BE2C (cell line): ENCODE results near the gene HEATR5A.

Source experiments
- DNase-seq: peaks from one replicate; pipeline ENCODE4 v3.0.0-alpha.2; 2020
- H3K27me3 ChIP-seq: fragments of 250-450 bp; sonication (Bioruptor Pico); 2 replicates; pipeline ENCODE4 v1.5.1; 2020; ENCODE audit warnings: mild to moderate bottlenecking
- H3K36me3 ChIP-seq: fragments of 250-450 bp; sonication (Bioruptor Pico); 2 replicates; pipeline ENCODE4 v1.5.1; 2020; ENCODE audit warnings: mild to moderate bottlenecking
- H3K4me1 ChIP-seq: fragments of 250-450 bp; sonication (Bioruptor Pico); 2 replicates; pipeline ENCODE4 v1.5.1; 2020
- H3K4me3 ChIP-seq: 2 replicates; pipeline ENCODE4 v1.5.1; 2011; ENCODE audit warnings: low read depth, low read length
- H3K9me3 ChIP-seq: fragments of 250-450 bp; sonication (Bioruptor Pico); 2 replicates; pipeline ENCODE4 v1.5.1; 2020
- TF ChIP-seq, protein P1 (sequence below): IDR thresholded peaks from 2 replicates; pipeline ENCODE4 v1.5.1; 2012; ENCODE audit warnings: mild to moderate bottlenecking, low read depth, low read length

The HEATR5A gene

GRCh38 chr14:31357279-31357678 is 63.1 kb downstream of the HEATR5A start:
- no peak for DNase-seq
- H3K27me3 ChIP-seq, result no peaks in the 10 kb centered on the region
- H3K4me3 ChIP-seq, result no peak overlapping the region
- TF ChIP-seq, protein P1, sequence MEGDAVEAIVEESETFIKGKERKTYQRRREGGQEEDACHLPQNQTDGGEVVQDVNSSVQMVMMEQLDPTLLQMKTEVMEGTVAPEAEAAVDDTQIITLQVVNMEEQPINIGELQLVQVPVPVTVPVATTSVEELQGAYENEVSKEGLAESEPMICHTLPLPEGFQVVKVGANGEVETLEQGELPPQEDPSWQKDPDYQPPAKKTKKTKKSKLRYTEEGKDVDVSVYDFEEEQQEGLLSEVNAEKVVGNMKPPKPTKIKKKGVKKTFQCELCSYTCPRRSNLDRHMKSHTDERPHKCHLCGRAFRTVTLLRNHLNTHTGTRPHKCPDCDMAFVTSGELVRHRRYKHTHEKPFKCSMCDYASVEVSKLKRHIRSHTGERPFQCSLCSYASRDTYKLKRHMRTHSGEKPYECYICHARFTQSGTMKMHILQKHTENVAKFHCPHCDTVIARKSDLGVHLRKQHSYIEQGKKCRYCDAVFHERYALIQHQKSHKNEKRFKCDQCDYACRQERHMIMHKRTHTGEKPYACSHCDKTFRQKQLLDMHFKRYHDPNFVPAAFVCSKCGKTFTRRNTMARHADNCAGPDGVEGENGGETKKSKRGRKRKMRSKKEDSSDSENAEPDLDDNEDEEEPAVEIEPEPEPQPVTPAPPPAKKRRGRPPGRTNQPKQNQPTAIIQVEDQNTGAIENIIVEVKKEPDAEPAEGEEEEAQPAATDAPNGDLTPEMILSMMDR, result no peak
- peaks cover 4% of the 10 kb centered on the region for H3K4me1 ChIP-seq
- no peaks in the 10 kb centered on the region for H3K9me3 ChIP-seq
- H3K36me3 ChIP-seq, result peaks cover 20% of the 10 kb centered on the region

GRCh38 chr14:31346097-31346496 is 74.3 kb downstream of the HEATR5A start:
- H3K27me3 ChIP-seq, result no peaks in the 10 kb centered on the region
- no peaks in the 10 kb centered on the region for H3K4me1 ChIP-seq
- TF ChIP-seq, protein P1, result no peak
- no peak for DNase-seq
- H3K9me3 ChIP-seq, result no peaks in the 10 kb centered on the region
- H3K36me3 ChIP-seq, result peaks cover 23% of the 10 kb centered on the region
- H3K4me3 ChIP-seq, result no peak overlapping the region

- no peaks in the 10 kb centered on the region for H3K4me1 ChIP-seq
- no peak overlapping the region for H3K4me3 ChIP-seq
- H3K36me3 ChIP-seq, result peaks cover 21% of the 10 kb centered on the region
- H3K9me3 ChIP-seq, result no peaks in the 10 kb centered on the region
- DNase-seq, result no peak
- TF ChIP-seq, protein P1, result no peak
- H3K27me3 ChIP-seq, result no peaks in the 10 kb centered on the region
Measured at GRCh38 chr14:31341280-31341679, 79.1 kb downstream of the HEATR5A start.

DNA sequence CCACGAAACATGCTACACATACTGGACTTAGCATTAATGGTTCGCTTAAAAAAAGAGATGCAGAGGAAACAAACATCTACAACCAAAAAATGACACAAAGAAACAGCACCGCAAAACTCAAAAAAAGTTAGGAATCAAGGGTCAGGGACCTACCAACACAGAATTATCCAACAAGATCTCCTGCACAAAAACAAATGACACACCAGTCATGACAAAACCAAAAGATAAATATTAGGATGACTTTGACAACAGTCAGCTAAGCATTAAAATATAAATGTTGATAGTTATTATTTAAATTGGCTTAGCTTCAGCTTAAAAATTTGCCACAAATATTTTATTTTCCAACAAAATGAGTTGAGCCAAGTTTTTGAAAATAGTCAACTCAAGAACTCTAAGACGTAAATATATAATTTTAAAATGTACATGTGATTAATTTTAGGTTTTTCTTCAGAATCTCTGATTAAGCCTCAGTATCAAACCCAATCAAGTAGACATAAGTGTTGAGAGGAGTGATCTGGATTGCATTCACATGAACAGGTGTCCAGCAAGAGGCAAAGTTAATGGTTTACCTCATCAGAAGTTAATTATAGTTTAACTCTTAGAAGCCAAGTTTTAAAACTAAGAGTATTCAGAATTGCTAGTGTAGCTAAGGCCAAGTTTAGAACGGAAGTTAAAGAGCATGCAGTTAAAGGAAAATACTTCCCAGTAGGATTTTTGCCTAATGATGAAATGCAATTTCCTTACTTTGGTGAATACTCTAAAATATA is 79.9 kb downstream of the HEATR5A start:
- Histone ChIP-seq H3K4me1 (no peaks in the 10 kb centered on the region), H3K27me3 (no peaks in the 10 kb centered on the region), H3K36me3 (peaks cover 20% of the 10 kb centered on the region), H3K4me3 (no peak overlapping the region), H3K9me3 (no peaks in the 10 kb centered on the region)
- DNase-seq, result no peak
- TF ChIP-seq, protein P1, result no peak

GRCh38 chr14:31339743-31340142 is 80.6 kb downstream of the HEATR5A start:
- no peak for DNase-seq
- TF ChIP-seq, protein P1, result no peak
- H3K9me3 ChIP-seq, result no peaks in the 10 kb centered on the region
- no peaks in the 10 kb centered on the region for H3K27me3 ChIP-seq
- no peaks in the 10 kb centered on the region for H3K4me1 ChIP-seq
- peaks cover 17% of the 10 kb centered on the region for H3K36me3 ChIP-seq
- no peak overlapping the region for H3K4me3 ChIP-seq

DNA sequence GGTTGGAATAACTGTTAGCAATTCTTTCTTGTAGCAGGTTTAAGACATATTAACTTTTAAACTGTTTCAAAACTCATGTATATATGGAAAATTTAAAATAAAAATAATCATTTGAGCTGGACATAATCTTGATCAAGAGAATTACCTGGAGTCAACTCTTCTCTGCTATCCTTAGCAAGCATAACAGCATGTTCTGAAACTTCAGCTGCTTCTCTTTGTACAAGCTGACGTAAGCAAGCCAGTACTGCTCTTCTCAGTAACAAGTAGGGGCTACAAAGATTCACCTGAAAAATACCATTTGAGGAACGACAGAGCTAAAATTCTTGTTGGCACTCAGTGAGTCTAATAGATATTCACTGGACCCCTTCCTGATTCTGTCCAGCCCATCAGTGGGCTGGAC is 83.0 kb downstream of the HEATR5A start:
- no peak for DNase-seq
- no peaks in the 10 kb centered on the region for H3K9me3 ChIP-seq
- no peaks in the 10 kb centered on the region for H3K4me1 ChIP-seq
- no peak overlapping the region for H3K4me3 ChIP-seq
- TF ChIP-seq, protein P1, result no peak
- H3K36me3 ChIP-seq, result peaks cover 12% of the 10 kb centered on the region
- H3K27me3 ChIP-seq, result no peaks in the 10 kb centered on the region
